Right lobe of liver (tissue), 4 donors: ENCODE data around the gene FGF11.
"Not testable (repeated sequence)": the region's sequence is repeated elsewhere in the genome, so short reads cannot be mapped to it uniquely, and the experiment has no call there.

Experiments
- POLR2A ChIP-seq: fragments of 450-650 bp; IDR thresholded peaks from one replicate; pipeline ENCODE4 v1.6.1; 2017; ENCODE audit warnings: antibody characterized with exemption, mild to moderate bottlenecking
- TF ChIP-seq, protein P1 (sequence below), 4 donors: fragments of 200-600 bp in 3 of 4; fragments of 450-650 bp in 1 of 4; IDR thresholded peaks; one replicate each; pipeline versions ENCODE4 v1.5.1 to v1.8.0; 2016 to 2022; ENCODE audit warnings: antibody characterized with exemption in 4 of 4, mild to moderate bottlenecking in 2 of 4
- donor health status: DM: no; HTN: no; CAD: no.
- donor health status: DM: no; HTN: no; CAD: no.
- donor health status: DM: no; HTN: yes; CAD: no.

DNA sequence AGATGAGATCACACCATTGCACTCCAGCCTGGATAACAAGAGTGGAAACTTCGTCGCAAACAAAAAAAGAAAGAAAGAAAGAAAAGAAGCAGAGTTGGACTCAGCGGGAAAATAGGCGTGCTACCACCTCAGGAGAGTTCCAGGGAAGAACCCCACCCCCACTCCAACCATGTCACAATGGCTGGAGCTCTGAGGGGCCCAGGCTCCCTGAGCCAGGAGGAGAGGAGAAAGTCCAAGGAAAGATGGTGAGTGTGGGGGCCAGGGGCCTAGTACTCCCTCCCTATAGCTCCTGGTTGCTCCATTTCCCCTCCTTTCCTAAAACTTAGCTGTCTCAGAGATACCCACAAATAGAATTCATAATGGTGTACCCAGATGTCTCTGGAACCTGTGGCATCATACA is 42.0 kb downstream of the FGF11 start, which contains the start of gene SLC35G6:
- TF ChIP-seq, protein P1, sequence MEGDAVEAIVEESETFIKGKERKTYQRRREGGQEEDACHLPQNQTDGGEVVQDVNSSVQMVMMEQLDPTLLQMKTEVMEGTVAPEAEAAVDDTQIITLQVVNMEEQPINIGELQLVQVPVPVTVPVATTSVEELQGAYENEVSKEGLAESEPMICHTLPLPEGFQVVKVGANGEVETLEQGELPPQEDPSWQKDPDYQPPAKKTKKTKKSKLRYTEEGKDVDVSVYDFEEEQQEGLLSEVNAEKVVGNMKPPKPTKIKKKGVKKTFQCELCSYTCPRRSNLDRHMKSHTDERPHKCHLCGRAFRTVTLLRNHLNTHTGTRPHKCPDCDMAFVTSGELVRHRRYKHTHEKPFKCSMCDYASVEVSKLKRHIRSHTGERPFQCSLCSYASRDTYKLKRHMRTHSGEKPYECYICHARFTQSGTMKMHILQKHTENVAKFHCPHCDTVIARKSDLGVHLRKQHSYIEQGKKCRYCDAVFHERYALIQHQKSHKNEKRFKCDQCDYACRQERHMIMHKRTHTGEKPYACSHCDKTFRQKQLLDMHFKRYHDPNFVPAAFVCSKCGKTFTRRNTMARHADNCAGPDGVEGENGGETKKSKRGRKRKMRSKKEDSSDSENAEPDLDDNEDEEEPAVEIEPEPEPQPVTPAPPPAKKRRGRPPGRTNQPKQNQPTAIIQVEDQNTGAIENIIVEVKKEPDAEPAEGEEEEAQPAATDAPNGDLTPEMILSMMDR (IDR thresholded peaks at IDR 0.05): not testable (repeated sequence)
- TF ChIP-seq POLR2A: not testable (repeated sequence)
